IMR-90 (cell line): ENCODE results near the gene LRRFIP1. TPM values are rescaled to one million over a fixed set of nuclear protein-coding genes. Genes with fewer than 3 reads are reported as not detected.

ENCODE experiments used
- ATAC-seq: fragments of 200-7000 bp; cut with Tn5 transposase; 2 replicates; pipeline ENCODE4 v1.9.1; 2020; ENCODE audit warnings: low read depth, mild to moderate bottlenecking, moderate library complexity
- BruUV-seq: library from RNA; stranded (reverse); fragments of 400-500 nt; replicated peaks from 2 replicates; lab custom pipeline; 2021; lab: Mats Ljungman, UMichigan
- CTCF ChIA-PET: fragments of 300-600 bp; formaldehyde crosslinking; extraction: SDS; loops from one replicate; lab custom pipeline; 2021; ENCODE audit warnings: antibody characterized with exemption; lab: Yijun Ruan, JAX
- POLR2A ChIA-PET: fragments of 300-600 bp; sonication (Branson Sonifier 250); formaldehyde crosslinking; loops from one replicate; lab custom pipeline; 2022; ENCODE audit warnings: antibody characterized with exemption; ENCODE audit not compliant: unreplicated experiment; lab: Charles Lee
- DNase-seq: peaks from one replicate; pipeline ENCODE4 v3.0.0; 2013
- H2AFZ ChIP-seq: replicated peaks from 2 replicates; pipeline ENCODE3; 2013; ENCODE audit warnings: low read length, mild to moderate bottlenecking; ENCODE audit not compliant: poor library complexity
- H2AK5ac ChIP-seq: 2 replicates; pipeline ENCODE4 v1.6.1; 2013; ENCODE audit warnings: low read depth, low read length, inconsistent platforms
- H2AK9ac ChIP-seq: replicated peaks from 2 replicates; pipeline ENCODE3; 2013; ENCODE audit warnings: mild to moderate bottlenecking, low read depth, low read length, moderate library complexity; ENCODE audit not compliant: poor library complexity
- H2BK120ac ChIP-seq: 2 replicates; pipeline ENCODE4 v1.6.1; 2013; ENCODE audit warnings: low read depth, low read length, inconsistent platforms
- H2BK15ac ChIP-seq: 3 replicates; pipeline ENCODE4 v1.6.1; 2013; ENCODE audit warnings: low read depth, low read length, inconsistent platforms
- H2BK20ac ChIP-seq: 2 replicates; pipeline ENCODE4 v1.6.1; 2013; ENCODE audit warnings: low read depth, mild to moderate bottlenecking, inconsistent platforms, low read length, moderate library complexity
- H2BK5ac ChIP-seq: 2 replicates; pipeline ENCODE4 v1.6.1; 2013; ENCODE audit warnings: mild to moderate bottlenecking, low read depth, low read length, inconsistent platforms; ENCODE audit not compliant: poor library complexity, severe bottlenecking
- H3K14ac ChIP-seq: replicated peaks from 2 replicates; pipeline ENCODE4 v1.6.1; 2013; ENCODE audit warnings: low read depth, low read length, inconsistent platforms
- H3K18ac ChIP-seq: 2 replicates; pipeline ENCODE4 v1.6.1; 2013; ENCODE audit warnings: low read depth, low read length, control low read depth
- H3K23ac ChIP-seq: 2 replicates; pipeline ENCODE4 v1.6.1; 2013; ENCODE audit warnings: low read depth, low read length, inconsistent platforms
- H3K27ac ChIP-seq: 2 replicates; pipeline ENCODE4 v1.5.1; 2013; ENCODE audit warnings: mild to moderate bottlenecking, control low read depth, low read length; ENCODE audit not compliant: insufficient read depth
- H3K27me3 ChIP-seq: 2 replicates; pipeline ENCODE4 v1.6.1; 2013; ENCODE audit warnings: low read length; ENCODE audit not compliant: control insufficient read depth, insufficient read depth
- H3K36me3 ChIP-seq: 2 replicates; pipeline ENCODE4 v1.6.1; 2013; ENCODE audit warnings: low read length, mixed read lengths; ENCODE audit not compliant: control insufficient read depth, insufficient read depth
- H3K4ac ChIP-seq: 2 replicates; pipeline ENCODE4 v1.6.1; 2013; ENCODE audit warnings: low read depth, low read length, inconsistent platforms
- H3K4me1 ChIP-seq: 2 replicates; pipeline ENCODE4 v1.6.1; 2013; ENCODE audit warnings: low read length, mixed read lengths; ENCODE audit not compliant: control insufficient read depth, insufficient read depth
- H3K4me2 ChIP-seq: 2 replicates; pipeline ENCODE4 v1.6.1; 2013; ENCODE audit warnings: low read depth, mild to moderate bottlenecking, control low read depth, low read length, moderate library complexity
- H3K4me3 ChIP-seq: 2 replicates; pipeline ENCODE4 v1.5.1; 2013; ENCODE audit warnings: low read depth, mild to moderate bottlenecking, control low read depth, low read length, moderate library complexity; ENCODE audit not compliant: insufficient read depth
- H3K56ac ChIP-seq: 2 replicates; pipeline ENCODE4 v1.6.1; 2013; ENCODE audit warnings: low read length, inconsistent platforms; ENCODE audit not compliant: insufficient read depth; ENCODE audit errors: extremely low read depth
- H3K79me1 ChIP-seq, 2 experiments: 2 replicates each; pipeline ENCODE4 v1.6.1; 2013; ENCODE audit warnings: low read length in 2 of 2, inconsistent platforms in 1 of 2, low read depth in 1 of 2
- H3K9ac ChIP-seq: 2 replicates; pipeline ENCODE4 v1.6.1; 2013; ENCODE audit warnings: low read depth, low read length, control low read depth
- H3K9me1 ChIP-seq: 2 replicates; pipeline ENCODE4 v1.6.1; 2013; ENCODE audit warnings: low read length, inconsistent platforms; ENCODE audit not compliant: insufficient read depth
- H3K9me3 ChIP-seq: 2 replicates; pipeline ENCODE4 v1.6.1; 2013; ENCODE audit warnings: low read length; ENCODE audit not compliant: control insufficient read depth, insufficient read depth
- H4K20me1 ChIP-seq: 2 replicates; pipeline ENCODE4 v1.6.1; 2013; ENCODE audit warnings: low read length, inconsistent platforms; ENCODE audit not compliant: insufficient read depth
- H4K5ac ChIP-seq: 2 replicates; pipeline ENCODE4 v1.6.1; 2013; ENCODE audit warnings: mild to moderate bottlenecking, low read depth, low read length, control low read depth
- H4K8ac ChIP-seq, 2 experiments: 2 replicates each; pipeline ENCODE4 v1.6.1; 2013; ENCODE audit warnings: low read depth in 2 of 2, low read length in 2 of 2, control low read depth in 1 of 2, inconsistent platforms in 1 of 2
- H4K91ac ChIP-seq: 2 replicates; pipeline ENCODE4 v1.6.1; 2013; ENCODE audit warnings: low read depth, low read length, inconsistent platforms; ENCODE audit not compliant: insufficient read depth
- BHLHE40 ChIP-seq: fragments of 150-350 bp; IDR thresholded peaks from 2 replicates; pipeline ENCODE4 v1.6.1; 2016; ENCODE audit warnings: mild to moderate bottlenecking, low read depth, low read length
- CEBPB ChIP-seq: IDR thresholded peaks from 2 replicates; pipeline ENCODE4 v1.6.1; 2012; ENCODE audit warnings: low read depth, low read length, improper control_type of control experiment
- CHD1 ChIP-seq: IDR thresholded peaks from 2 replicates; pipeline ENCODE4 v1.6.1; 2012; ENCODE audit warnings: low read depth, low read length, improper control_type of control experiment
- ELK1 ChIP-seq: fragments of 150-350 bp; IDR thresholded peaks from 2 replicates; pipeline ENCODE4 v1.6.1; 2016; ENCODE audit warnings: low read depth, mild to moderate bottlenecking, low read length, moderate library complexity, borderline replicate concordance
- FOS ChIP-seq: fragments of 150-350 bp; IDR thresholded peaks from 2 replicates; pipeline ENCODE4 v1.6.1; 2016; ENCODE audit warnings: low read depth, low read length
- MAFK ChIP-seq: IDR thresholded peaks from 2 replicates; pipeline ENCODE4 v1.6.1; 2012; ENCODE audit warnings: low read depth, low read length, improper control_type of control experiment
- MAZ ChIP-seq: IDR thresholded peaks from 2 replicates; pipeline ENCODE4 v1.6.1; 2012; ENCODE audit warnings: low read depth, mild to moderate bottlenecking, low read length, improper control_type of control experiment, moderate library complexity, borderline replicate concordance
- MXI1 ChIP-seq: IDR thresholded peaks from 2 replicates; pipeline ENCODE4 v1.6.1; 2012; ENCODE audit warnings: low read depth, mild to moderate bottlenecking, low read length, moderate library complexity, borderline replicate concordance
- NFE2L2 ChIP-seq: fragments of 150-350 bp; IDR thresholded peaks from 2 replicates; pipeline ENCODE4 v1.6.1; 2016; ENCODE audit warnings: low read depth, mild to moderate bottlenecking, low read length
- POLR2A ChIP-seq: IDR thresholded peaks from 2 replicates; pipeline ENCODE4 v1.6.1; 2012; ENCODE audit warnings: mild to moderate bottlenecking, low read depth, low read length
- RAD21 ChIP-seq: IDR thresholded peaks from 2 replicates; pipeline ENCODE4 v1.6.1; 2012; ENCODE audit warnings: low read length, improper control_type of control experiment
- RCOR1 ChIP-seq: IDR thresholded peaks from 2 replicates; pipeline ENCODE4 v1.6.1; 2012; ENCODE audit warnings: mild to moderate bottlenecking, low read length, improper control_type of control experiment; ENCODE audit not compliant: insufficient replicate concordance
- SMC3 ChIP-seq: fragments of 150-350 bp; IDR thresholded peaks from 2 replicates; pipeline ENCODE4 v1.6.1; 2016; ENCODE audit warnings: low read depth, mild to moderate bottlenecking, antibody characterized with exemption, low read length, moderate library complexity
- WGBS, 2 experiments: methylation state at CpG; one replicate each; pipeline versions ENCODE4 v1.1.5 to v1.1.7; 2013; ENCODE audit warnings: missing lambda C conversion rate in 2 of 2; ENCODE audit not compliant: insufficient read length in 1 of 2; ENCODE audit errors: extremely low coverage in 2 of 2; 5-methylcytosine and 5-hydroxymethylcytosine counted together
- dilution Hi-C: fragments of 300-500 bp; cut with HindIII; formaldehyde crosslinking; loops from one replicate; pipeline ENCODE4 v1.14.3; 2018; ENCODE audit warnings: low sequenced_read_pairs; ENCODE audit not compliant: unreplicated experiment
- in situ Hi-C: fragments of 300-500 bp; cut with MboI; formaldehyde crosslinking; loops from 3 replicates; pipeline ENCODE4 v1.14.3; 2019; ENCODE audit warnings: low sequenced_read_pairs, inconsistent platforms, mixed read lengths
- intact Hi-C: fragments of 100-400 bp; cut with micrococcal nuclease; formaldehyde crosslinking; loops from 2 replicates; pipeline ENCODE4 v1.10.0; 2022
- polyA plus RNA-seq, 3 experiments: library from polyadenylated mRNA; depleted of rRNA; stranded (reverse); fragments of >200 nt; gene quantifications; 2 replicates each; pipeline ENCODE4 v1.2.3, GENCODE V29; 2012; ENCODE audit warnings: low replicate concordance in 1 of 3
- total RNA-seq: library from RNA; depleted of rRNA; stranded (reverse); fragments of >200 nt; gene quantifications from 2 replicates; pipeline ENCODE4 v1.2.3, GENCODE V29; 2012
- TF ChIP-seq, protein P1 (sequence below): conservative IDR thresholded peaks from 2 replicates; pipeline ENCODE4 v1.5.1; 2012; ENCODE audit warnings: mild to moderate bottlenecking, low read depth, low read length, improper control_type of control experiment

Gene LRRFIP1
- total and polyA plus RNA-seq, 2 of the 4 experiments (the other 2 are of a cell fraction) = 52.2 to 54.4 TPM

GRCh38 chr2:237674731-237675276 lies 47.4 kb downstream of the LRRFIP1 start:
- H4K20me1 ChIP-seq = peaks cover 14% of the 10 kb centered on the region
- ATAC-seq (peak; percentile 55), DNase-seq (peak; percentile 75)
- no peak overlapping the region for H3K4me3 ChIP-seq
- dilution Hi-C loops (no loop called here), intact Hi-C loops (loop anchor here (10.0 kb wide), 1 partner anchor 610 kb away; the partner anchor contains the start of gene PER2), in situ Hi-C loops (loop anchor here (5.0 kb wide), 1 partner anchor 67 kb away; no protein-coding TSS in a partner anchor)
- H3K27me3 ChIP-seq = no peaks in the 10 kb centered on the region
- H3K23ac ChIP-seq = peak overlapping the region; percentile 67; the same call in 1 of the 2 replicates
- 18% methylated on average over 2 of the region's 17 CpGs; no CpG with 5 or more reads in 1 of the 2 experiments for WGBS, 2 experiments
- no peak overlapping the region for H3K9ac ChIP-seq
- H2AK9ac ChIP-seq = peak overlapping the region; percentile 45
- peak overlapping the region; percentile 75; the same call in 1 of the 2 replicates for H2AK5ac ChIP-seq
- no peaks in the 10 kb centered on the region for H3K9me3 ChIP-seq
- 0 out of 2 replicates have a peak overlapping the region, but pooled peaks have one; percentile 16 for H4K91ac ChIP-seq
- peaks cover 41% of the 10 kb centered on the region for H3K4me1 ChIP-seq
- peak overlapping the region; percentile 21; the same call in 1 of the 3 replicates for H2BK15ac ChIP-seq
- H2BK120ac ChIP-seq = peak overlapping the region; percentile 51; the same call in 1 of the 2 replicates
- no TSS peak for BruUV-seq
- H2AFZ ChIP-seq = peak overlapping the region; percentile 59
- H3K4ac ChIP-seq = peak overlapping the region; percentile 54
- H3K4me2 ChIP-seq = peak overlapping the region; percentile 51
- peak overlapping the region in 1 of 2 experiments; percentile 67; a peak in 2 of 4 replicates for H4K8ac ChIP-seq
- peak overlapping the region; percentile 44 for H2BK20ac ChIP-seq
- H3K79me1 ChIP-seq = peaks cover 36 to 85% of the 10 kb centered on the region in 2 experiments
- peaks cover 30% of the 10 kb centered on the region for H3K9me1 ChIP-seq
- no peak overlapping the region for H3K56ac ChIP-seq
- peak overlapping the region; percentile 58; the same call in 1 of the 2 replicates for H3K27ac ChIP-seq
- ChIA-PET POLR2A (no interaction called here), CTCF (interaction anchor here (0.6 to 5.7 kb wide), 3 partner anchors 10 to 391 kb away, joined by 3 to 56 read pairs (median 16); no protein-coding TSS in a partner anchor)
- H3K18ac ChIP-seq = 0 out of 2 replicates have a peak overlapping the region, but pooled peaks have one; percentile 9
- H2BK5ac ChIP-seq = no peak overlapping the region
- peaks cover 2% of the 10 kb centered on the region; the same call in 1 of the 2 replicates for H3K36me3 ChIP-seq
- H4K5ac ChIP-seq = no peak overlapping the region
- peak overlapping the region; percentile 72; the same call in 1 of the 2 replicates for H3K14ac ChIP-seq
- TF ChIP-seq CEBPB (no peak), BHLHE40 (peak; percentile 94), MAFK (no peak), FOS (no peak), ELK1 (no peak), MAZ (peak; percentile 81), CHD1 (no peak), RCOR1 (no peak), NFE2L2 (no peak), POLR2A (no peak), RAD21 (peak; percentile 7; the same call in 1 of the 2 replicates), MXI1 (peak; percentile 90), SMC3 (no peak)
- TF ChIP-seq, protein P1, sequence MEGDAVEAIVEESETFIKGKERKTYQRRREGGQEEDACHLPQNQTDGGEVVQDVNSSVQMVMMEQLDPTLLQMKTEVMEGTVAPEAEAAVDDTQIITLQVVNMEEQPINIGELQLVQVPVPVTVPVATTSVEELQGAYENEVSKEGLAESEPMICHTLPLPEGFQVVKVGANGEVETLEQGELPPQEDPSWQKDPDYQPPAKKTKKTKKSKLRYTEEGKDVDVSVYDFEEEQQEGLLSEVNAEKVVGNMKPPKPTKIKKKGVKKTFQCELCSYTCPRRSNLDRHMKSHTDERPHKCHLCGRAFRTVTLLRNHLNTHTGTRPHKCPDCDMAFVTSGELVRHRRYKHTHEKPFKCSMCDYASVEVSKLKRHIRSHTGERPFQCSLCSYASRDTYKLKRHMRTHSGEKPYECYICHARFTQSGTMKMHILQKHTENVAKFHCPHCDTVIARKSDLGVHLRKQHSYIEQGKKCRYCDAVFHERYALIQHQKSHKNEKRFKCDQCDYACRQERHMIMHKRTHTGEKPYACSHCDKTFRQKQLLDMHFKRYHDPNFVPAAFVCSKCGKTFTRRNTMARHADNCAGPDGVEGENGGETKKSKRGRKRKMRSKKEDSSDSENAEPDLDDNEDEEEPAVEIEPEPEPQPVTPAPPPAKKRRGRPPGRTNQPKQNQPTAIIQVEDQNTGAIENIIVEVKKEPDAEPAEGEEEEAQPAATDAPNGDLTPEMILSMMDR = no peak
